WERI-Rb-1 (cell line): ENCODE data around the gene PLK3.

Experiments
- DNase-seq: peaks from one replicate; pipeline ENCODE4 v3.0.0-alpha.2; 2020
- H3K27ac ChIP-seq: fragments of 250-450 bp; sonication (Bioruptor Pico); 2 replicates; pipeline ENCODE4 v1.5.1; 2020; ENCODE audit warnings: mild to moderate bottlenecking, moderate library complexity
- H3K27me3 ChIP-seq: fragments of 250-450 bp; sonication (Bioruptor Pico); 2 replicates; pipeline ENCODE4 v1.5.1; 2021; ENCODE audit warnings: mild to moderate bottlenecking, low read depth, moderate library complexity; ENCODE audit not compliant: insufficient read depth, severe bottlenecking
- H3K36me3 ChIP-seq: fragments of 250-450 bp; sonication (Bioruptor Pico); 2 replicates; pipeline ENCODE4 v1.5.1; 2020; ENCODE audit warnings: mild to moderate bottlenecking, moderate library complexity
- H3K4me3 ChIP-seq: 2 replicates; pipeline ENCODE4 v1.5.1; 2011; ENCODE audit warnings: low read depth, mild to moderate bottlenecking, control low read depth, low read length
- H3K9me3 ChIP-seq: fragments of 250-450 bp; sonication (Bioruptor Pico); 2 replicates; pipeline ENCODE4 v1.5.1; 2021; ENCODE audit warnings: mild to moderate bottlenecking, moderate library complexity; ENCODE audit not compliant: severe bottlenecking
- TF ChIP-seq, protein P1 (sequence below): IDR thresholded peaks from 2 replicates; pipeline ENCODE4 v1.5.1; 2011; ENCODE audit warnings: low read depth, mild to moderate bottlenecking, control low read depth, inconsistent platforms, low read length

PLK3 gene

DNA sequence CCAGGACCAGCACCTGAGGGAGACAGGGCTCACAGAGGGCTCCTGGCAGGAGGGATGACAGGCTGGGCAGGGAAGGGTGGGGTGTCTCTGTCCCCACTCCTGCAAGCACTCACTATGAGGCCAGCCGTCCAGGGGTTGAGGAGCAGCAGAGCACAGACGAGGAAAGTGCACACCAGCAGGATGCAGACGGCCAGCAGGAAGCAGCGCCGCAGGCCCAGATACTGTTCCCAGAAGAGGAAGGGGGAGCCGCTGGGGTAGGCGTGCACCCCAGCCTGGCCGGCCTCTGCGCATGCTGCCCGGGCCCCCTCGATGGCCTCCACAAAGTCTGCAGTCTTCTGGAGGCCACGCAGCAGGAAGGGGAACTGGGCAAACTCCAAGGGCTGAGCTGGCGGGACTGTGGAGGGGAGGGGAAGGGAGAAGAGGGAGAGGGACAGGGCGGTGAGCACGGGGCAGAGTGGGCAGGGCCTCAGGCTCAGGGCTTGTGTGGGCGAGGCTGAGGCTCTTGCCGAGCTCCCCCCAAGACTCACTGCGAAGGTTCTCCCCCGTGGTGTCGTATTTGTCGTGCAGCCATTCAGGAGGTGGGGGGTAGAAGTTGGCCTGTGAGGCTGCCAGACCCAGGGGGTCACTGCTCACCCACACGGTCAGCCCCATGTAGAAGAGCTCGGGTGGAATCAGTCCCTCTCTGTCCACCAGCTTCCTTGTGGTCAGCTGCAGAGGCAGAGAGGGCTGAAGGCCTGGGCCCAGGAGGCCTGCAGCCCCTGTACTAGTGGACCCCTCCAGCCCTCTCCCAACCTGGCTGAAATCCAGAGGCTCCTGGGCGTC is 26.4 kb downstream of the PLK3 start:
- DNase-seq = no peak
- H3K36me3 ChIP-seq = no peaks in the 10 kb centered on the region
- no peaks in the 10 kb centered on the region for H3K9me3 ChIP-seq
- no peak overlapping the region for H3K4me3 ChIP-seq
- TF ChIP-seq, protein P1, sequence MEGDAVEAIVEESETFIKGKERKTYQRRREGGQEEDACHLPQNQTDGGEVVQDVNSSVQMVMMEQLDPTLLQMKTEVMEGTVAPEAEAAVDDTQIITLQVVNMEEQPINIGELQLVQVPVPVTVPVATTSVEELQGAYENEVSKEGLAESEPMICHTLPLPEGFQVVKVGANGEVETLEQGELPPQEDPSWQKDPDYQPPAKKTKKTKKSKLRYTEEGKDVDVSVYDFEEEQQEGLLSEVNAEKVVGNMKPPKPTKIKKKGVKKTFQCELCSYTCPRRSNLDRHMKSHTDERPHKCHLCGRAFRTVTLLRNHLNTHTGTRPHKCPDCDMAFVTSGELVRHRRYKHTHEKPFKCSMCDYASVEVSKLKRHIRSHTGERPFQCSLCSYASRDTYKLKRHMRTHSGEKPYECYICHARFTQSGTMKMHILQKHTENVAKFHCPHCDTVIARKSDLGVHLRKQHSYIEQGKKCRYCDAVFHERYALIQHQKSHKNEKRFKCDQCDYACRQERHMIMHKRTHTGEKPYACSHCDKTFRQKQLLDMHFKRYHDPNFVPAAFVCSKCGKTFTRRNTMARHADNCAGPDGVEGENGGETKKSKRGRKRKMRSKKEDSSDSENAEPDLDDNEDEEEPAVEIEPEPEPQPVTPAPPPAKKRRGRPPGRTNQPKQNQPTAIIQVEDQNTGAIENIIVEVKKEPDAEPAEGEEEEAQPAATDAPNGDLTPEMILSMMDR = no peak
- H3K27me3 ChIP-seq = no peaks in the 10 kb centered on the region
- no peak overlapping the region for H3K27ac ChIP-seq

- no peaks in the 10 kb centered on the region for H3K27me3 ChIP-seq
- DNase-seq = no peak
- H3K27ac ChIP-seq = no peak overlapping the region
- no peaks in the 10 kb centered on the region for H3K36me3 ChIP-seq
- no peak overlapping the region for H3K4me3 ChIP-seq
- H3K9me3 ChIP-seq = no peaks in the 10 kb centered on the region
- TF ChIP-seq, protein P1 = no peak
Measured at GRCh38 chr1:44827197-44828002, 27.2 kb downstream of the PLK3 start.

GRCh38 chr1:44828003-44828651 is 27.9 kb downstream of the PLK3 start:
- H3K27ac ChIP-seq = no peak overlapping the region
- no peaks in the 10 kb centered on the region for H3K27me3 ChIP-seq
- H3K9me3 ChIP-seq = no peaks in the 10 kb centered on the region
- no peak for DNase-seq
- H3K4me3 ChIP-seq = no peak overlapping the region
- no peaks in the 10 kb centered on the region for H3K36me3 ChIP-seq
- TF ChIP-seq, protein P1 = no peak

- no peak for DNase-seq
- no peaks in the 10 kb centered on the region for H3K36me3 ChIP-seq
- TF ChIP-seq, protein P1 = no peak
- H3K9me3 ChIP-seq = no peaks in the 10 kb centered on the region
- H3K27ac ChIP-seq = no peak overlapping the region
- no peaks in the 10 kb centered on the region for H3K27me3 ChIP-seq
- H3K4me3 ChIP-seq = no peak overlapping the region
Measured at GRCh38 chr1:44828841-44829440, 28.8 kb downstream of the PLK3 start.

- Histone ChIP-seq H3K4me3 (no peak overlapping the region), H3K9me3 (no peaks in the 10 kb centered on the region), H3K36me3 (no peaks in the 10 kb centered on the region), H3K27ac (no peak overlapping the region), H3K27me3 (no peaks in the 10 kb centered on the region)
- TF ChIP-seq, protein P1 = no peak
- no peak for DNase-seq
Measured at GRCh38 chr1:44829506-44830384, 29.6 kb downstream of the PLK3 start.
